GM18502 (cell line): ENCODE results near the gene CRYGA.
"Not testable (repeated sequence)": the region's sequence is repeated elsewhere in the genome, so short reads cannot be mapped to it uniquely, and the experiment has no call there.

Source experiments
- ATAC-seq: cut with Tn5 transposase; IDR thresholded peaks from one replicate; pipeline ENCODE4 v1.9.1; 2021; ENCODE audit warnings: mild to moderate bottlenecking; ENCODE audit not compliant: unreplicated experiment, poor library complexity

CRYGA gene

DNA sequence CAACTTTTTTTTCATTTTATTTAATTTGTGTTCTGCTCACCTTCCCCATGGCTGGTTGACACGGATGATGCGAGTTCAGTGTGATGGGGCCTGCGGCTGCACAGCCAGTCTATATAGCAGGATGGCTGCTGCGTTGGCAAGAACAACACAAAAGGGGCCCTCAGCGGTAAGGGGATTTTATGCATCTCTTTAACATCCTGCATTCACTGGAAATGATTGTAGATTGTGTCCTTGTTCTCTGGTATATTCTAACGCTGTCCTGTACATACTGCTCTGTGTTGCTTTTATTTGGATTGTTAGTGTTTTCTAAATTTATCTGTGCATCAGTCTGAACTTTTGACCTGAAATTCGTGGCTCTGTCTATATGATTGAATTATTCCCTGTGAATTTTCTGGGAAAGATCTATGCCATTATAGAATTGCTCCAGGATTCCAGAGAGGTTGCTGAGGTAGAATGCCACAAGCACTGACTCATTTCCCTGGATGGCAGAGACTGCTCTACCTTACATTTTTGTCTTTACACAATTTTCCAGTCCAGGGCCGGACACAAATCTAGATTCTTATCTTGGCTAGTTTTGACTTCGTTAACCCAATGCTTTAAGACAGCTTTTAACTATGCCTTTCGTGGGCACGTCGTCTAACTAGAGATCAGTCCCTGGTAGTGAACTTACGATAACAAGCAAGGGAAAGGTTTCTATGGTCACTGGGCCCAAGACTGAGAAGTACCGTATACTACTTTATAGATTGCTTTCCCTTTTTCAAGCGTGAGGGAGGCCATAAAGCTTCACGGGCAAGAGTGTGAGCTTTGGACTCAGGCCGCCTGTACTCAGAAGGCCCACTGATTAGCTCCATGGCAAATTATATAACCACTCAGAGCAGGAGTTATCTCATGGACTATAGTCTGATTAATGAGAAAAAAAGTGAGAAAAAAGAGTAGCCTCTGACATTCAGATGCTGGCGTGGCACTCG lies 33.4 kb downstream of the CRYGA start, which contains the start of gene CRYGC:
TSS of gene CRYGC (minus strand) at position 85 of the 968 bp plus-strand sequence. CDS start at position 49, 36 bp downstream.
- no peak for ATAC-seq

DNA sequence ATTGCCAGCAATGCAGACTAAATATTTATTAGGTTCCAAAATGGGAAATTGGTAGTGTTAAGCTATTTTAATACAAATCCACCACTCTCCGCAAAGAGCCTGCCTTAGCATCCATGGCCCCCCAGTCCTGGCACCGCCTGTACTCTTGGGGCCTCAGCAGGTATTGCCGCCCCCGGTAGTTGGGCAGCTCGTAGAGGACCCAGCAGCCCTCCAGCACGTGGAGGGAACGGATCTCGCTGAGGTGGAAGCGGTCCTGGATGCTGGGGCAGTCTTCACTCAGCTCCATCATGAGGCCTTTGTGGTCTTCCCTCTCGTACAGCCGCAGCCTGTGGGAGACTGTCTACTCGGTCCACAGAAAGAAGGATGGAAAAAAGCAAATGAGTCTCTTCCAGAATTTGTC lies 35.3 kb downstream of the CRYGA start:
- ATAC-seq, result no peak

DNA sequence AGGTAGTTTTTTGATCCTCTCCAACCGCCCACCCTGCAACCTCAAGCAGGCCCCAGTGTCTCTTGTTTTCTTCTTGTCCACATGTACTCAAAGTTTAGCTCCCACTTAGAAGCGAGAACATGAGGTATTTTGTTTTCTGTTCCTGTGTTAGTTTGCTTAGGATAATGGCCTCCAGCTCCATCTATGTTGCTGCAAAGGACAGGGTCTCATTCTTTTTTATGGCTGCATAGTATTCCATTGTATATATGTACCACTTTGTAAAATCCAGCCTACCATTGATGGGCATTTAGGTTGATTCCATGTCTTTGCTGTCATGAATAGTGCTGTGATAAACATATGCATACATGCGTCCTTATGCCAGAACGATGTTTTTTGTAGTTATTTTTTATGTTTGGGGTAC lies 36.3 kb downstream of the CRYGA start:
- no peak for ATAC-seq

DNA sequence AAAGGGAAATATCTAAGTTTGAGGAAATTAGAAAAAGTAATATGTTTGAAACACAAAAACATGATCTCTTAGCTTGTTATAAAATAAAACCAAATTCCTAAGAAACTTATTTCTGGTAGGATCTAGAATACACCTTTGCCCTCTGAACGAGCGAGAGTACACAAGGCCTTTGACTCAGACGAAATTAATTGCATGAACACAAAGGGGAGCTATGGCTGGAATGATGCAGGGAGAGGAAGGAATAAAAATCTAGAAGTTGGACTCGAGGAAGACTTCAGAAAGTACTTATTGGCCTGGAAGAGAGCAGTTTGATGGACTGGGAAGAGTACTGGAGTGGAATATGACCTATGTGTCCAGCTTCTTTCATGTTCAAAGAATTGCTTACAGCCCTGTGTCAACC lies 38.1 kb downstream of the CRYGA start:
- ATAC-seq, result no peak

DNA sequence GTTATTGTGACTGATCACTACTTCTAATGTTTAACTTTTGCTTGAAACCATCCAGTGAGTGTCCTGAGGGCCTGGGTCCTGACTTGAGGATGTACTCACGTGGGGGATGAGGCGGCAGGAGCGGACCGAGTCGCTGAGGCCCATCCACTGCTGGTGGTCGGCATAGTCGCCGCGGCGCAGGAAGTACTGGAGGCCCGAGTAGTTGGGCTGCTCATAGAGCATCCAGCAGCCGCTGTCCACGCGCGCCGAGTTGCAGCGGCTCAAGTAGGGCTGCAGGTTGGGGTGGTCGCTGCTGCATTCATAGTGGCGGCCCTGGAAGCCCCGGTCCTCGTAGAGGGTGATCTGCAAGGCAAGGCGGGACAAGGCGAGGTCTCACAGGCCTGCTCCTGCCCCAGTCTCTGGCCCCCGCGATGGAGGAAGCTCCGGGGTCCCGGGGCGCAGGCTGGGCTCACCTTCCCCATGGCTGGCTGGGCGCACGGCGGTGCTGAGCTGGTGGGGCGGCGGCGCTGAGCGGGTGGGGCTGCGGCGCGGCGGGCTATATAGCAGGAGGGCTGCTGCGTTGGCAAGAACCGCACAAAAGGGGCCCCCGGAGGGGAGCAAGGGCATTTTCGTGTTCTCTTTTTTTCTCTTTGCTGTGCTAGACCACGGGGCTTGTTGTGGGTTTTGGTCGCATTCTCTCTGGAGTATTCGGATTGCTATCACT lies 39.2 kb downstream of the CRYGA start, which contains the start of gene CRYGD:
TSS of gene CRYGD (minus strand) at position 512 of the 703 bp plus-strand sequence. CDS start at position 461, 51 bp downstream.
- not testable (repeated sequence) for ATAC-seq

DNA sequence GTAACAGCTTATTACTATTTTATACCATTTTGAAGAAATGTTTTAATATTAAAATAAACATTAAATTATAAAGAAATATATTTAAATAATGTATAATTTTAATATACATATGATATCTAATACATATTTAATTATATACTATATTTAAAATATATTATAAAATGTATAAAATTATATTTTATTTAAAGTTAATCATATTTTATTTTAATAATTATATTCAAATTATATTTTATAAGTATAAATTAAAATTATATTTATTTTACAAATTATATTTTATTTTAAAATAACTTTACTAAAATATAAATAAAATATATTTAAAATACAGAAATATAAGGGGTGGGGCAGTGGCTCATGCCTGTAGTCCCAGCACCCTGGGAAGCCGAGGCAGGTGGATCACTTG lies 41.1 kb downstream of the CRYGA start:
- no peak for ATAC-seq

DNA sequence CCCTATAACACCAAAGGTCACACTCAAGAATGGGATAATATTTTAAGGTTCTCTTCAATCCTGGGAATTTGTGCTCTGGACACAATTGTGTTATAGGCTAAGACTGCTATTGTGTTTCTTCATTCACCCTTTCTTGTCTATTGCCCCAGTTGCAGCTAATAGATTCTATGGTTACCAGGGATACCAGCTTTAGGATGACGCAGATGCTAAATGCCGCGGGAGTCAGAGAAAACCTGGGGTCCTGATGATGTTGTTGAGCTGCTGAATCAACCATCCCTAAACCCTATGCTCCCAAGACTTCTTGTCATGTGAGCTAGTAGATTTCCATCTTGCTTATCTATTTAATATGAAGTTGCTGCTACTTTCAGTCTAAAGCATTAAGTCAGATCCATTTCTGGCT lies 44.5 kb downstream of the CRYGA start:
- no peak for ATAC-seq

DNA sequence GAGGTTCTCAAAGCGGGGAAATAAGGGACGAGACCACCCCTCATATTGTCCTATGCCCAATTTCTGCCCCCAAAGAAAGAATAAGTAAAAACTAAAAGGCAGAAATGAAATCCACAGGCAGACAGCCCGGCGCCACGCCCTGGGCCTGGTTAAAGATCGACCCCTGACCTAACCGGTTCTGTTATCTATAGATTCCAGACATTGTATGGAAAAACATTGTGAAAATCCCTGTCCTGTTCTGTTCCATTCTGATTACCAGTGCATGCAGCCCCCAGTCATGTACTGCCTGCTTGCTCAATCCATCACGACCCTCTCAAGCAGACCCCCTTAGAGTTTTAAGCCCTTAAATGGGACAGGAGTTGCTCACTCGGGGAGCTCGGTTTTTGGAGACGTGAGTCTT lies 46.0 kb downstream of the CRYGA start:
- not testable (repeated sequence) for ATAC-seq

DNA sequence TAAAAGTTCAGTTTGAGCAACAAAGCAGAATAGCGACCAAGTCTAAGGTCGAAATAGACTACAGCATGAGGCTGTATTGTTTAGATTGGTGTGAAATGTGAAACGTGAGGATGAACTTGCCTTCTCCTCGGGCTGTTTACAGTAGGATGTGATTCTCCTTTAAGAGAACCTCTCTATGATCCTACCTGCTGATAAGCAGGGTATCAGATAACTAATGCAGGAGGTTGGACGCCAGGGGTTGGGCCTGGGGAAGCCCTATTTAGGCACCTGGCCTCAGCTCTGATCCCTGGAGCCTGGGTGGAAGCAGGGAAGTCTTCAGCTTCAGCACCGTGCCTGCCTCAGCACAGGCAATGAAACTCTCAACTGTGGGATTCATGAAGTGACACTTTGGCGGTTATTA lies 50.4 kb downstream of the CRYGA start:
- no peak for ATAC-seq

DNA sequence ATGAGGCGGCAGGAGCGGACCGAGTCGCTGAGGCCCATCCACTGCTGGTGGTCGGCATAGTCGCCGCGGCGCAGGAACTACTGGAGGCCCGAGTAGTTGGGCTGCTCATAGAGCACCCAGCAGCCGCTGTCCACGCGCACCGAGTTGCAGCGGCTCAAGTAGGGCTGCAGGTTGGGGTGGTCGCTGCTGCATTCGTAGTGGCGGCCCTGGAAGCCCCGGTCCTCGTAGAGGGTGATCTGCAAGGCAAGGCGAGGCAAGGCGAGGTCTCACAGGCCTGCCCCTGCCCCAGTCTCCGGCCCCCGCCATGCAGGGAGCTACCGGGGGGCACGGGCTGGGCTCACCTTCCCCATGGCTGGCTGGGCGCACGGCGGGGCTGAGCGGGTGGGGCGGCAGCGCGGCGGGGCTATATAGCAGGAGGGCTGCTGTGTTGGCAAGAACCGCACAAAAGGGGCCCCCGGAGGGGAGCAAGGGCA lies 51.1 kb downstream of the CRYGA start:
- not testable (repeated sequence) for ATAC-seq
